GM19193 (cell line): Measurements from ENCODE around the gene ITPRID1.

Experiments
- POLR2A ChIP-seq: IDR thresholded peaks from 4 replicates; pipeline ENCODE4 v1.6.1; 2011; ENCODE audit not compliant: insufficient read depth, insufficient read length; ENCODE audit errors: extremely low read depth

The ITPRID1 gene

GRCh38 chr7:31702354-31702753 is 188.5 kb downstream of the ITPRID1 start:
- no peak for TF ChIP-seq POLR2A

GRCh38 chr7:31705377-31705776 is 191.5 kb downstream of the ITPRID1 start:
- TF ChIP-seq POLR2A: no peak

- TF ChIP-seq POLR2A: no peak
Observed at GRCh38 chr7:31707089-31707488, 193.2 kb downstream of the ITPRID1 start.
